GM18502 (cell line): ENCODE data around the gene SPTBN5.
A peak's percentile ranks its signal among the peaks of the same experiment; 100 is the strongest.

Experiments
- ATAC-seq: cut with Tn5 transposase; IDR thresholded peaks from one replicate; pipeline ENCODE4 v1.9.1; 2021; ENCODE audit warnings: mild to moderate bottlenecking; ENCODE audit not compliant: unreplicated experiment, poor library complexity

The SPTBN5 gene

GRCh38 chr15:41827880-41828806, 65.7 kb downstream of the SPTBN5 start, which contains the start of gene JMJD7:
Gene JMJD7 (plus strand): TSS chr15:41828092. CDS start chr15:41828125, 33 bp downstream.
- ATAC-seq = peak; percentile 70

- ATAC-seq = peak; percentile 10
These were observed 66.5 kb downstream of the SPTBN5 start for GRCh38 chr15:41827290-41827879.

- ATAC-seq = no peak
These were observed 68.0 kb downstream of the SPTBN5 start for GRCh38 chr15:41825572-41826535.

- no peak for ATAC-seq
These were observed 68.7 kb downstream of the SPTBN5 start for GRCh38 chr15:41825145-41825544.

GRCh38 chr15:41824062-41824745, 69.6 kb downstream of the SPTBN5 start:
- no peak for ATAC-seq

- ATAC-seq = no peak
These were observed 70.4 kb downstream of the SPTBN5 start for GRCh38 chr15:41823502-41823901.

GRCh38 chr15:41822957-41823356, 70.9 kb downstream of the SPTBN5 start:
- no peak for ATAC-seq

- ATAC-seq = no peak
These were observed 71.4 kb downstream of the SPTBN5 start for GRCh38 chr15:41822471-41822870.

- no peak for ATAC-seq
These were observed 72.0 kb downstream of the SPTBN5 start for GRCh38 chr15:41821831-41822230.

GRCh38 chr15:41820791-41821423, 72.9 kb downstream of the SPTBN5 start:
- no peak for ATAC-seq

GRCh38 chr15:41819455-41820050, 74.3 kb downstream of the SPTBN5 start:
- ATAC-seq = no peak

- no peak for ATAC-seq
These were observed 76.1 kb downstream of the SPTBN5 start for GRCh38 chr15:41817781-41818180.

GRCh38 chr15:41817327-41817726, 76.5 kb downstream of the SPTBN5 start:
- ATAC-seq = no peak

- ATAC-seq = no peak
These were observed 77.1 kb downstream of the SPTBN5 start for GRCh38 chr15:41816788-41817187.

GRCh38 chr15:41814534-41814933, 79.3 kb downstream of the SPTBN5 start:
- ATAC-seq = no peak

GRCh38 chr15:41813426-41813825, 80.4 kb downstream of the SPTBN5 start:
- no peak for ATAC-seq

GRCh38 chr15:41812820-41813375, 81.0 kb downstream of the SPTBN5 start:
- ATAC-seq = no peak

- peak; percentile 54 for ATAC-seq
These were observed 82.2 kb downstream of the SPTBN5 start for GRCh38 chr15:41811432-41812195.
